Loucy (cell line): ENCODE data around the gene SBF2.

Source experiments
- EZH2phosphoT487 ChIP-seq: fragments of 200-600 bp; IDR thresholded peaks from 2 replicates; pipeline ENCODE4 v1.6.1; 2018; ENCODE audit warnings: antibody characterized with exemption, mild to moderate bottlenecking, moderate library complexity, borderline replicate concordance
- TF ChIP-seq, protein P1 (sequence below): fragments of 200-600 bp; sonication (generic); conservative IDR thresholded peaks from 2 replicates; pipeline ENCODE4 v1.5.1; 2014; ENCODE audit warnings: mild to moderate bottlenecking, antibody characterized with exemption, low read length

DNA sequence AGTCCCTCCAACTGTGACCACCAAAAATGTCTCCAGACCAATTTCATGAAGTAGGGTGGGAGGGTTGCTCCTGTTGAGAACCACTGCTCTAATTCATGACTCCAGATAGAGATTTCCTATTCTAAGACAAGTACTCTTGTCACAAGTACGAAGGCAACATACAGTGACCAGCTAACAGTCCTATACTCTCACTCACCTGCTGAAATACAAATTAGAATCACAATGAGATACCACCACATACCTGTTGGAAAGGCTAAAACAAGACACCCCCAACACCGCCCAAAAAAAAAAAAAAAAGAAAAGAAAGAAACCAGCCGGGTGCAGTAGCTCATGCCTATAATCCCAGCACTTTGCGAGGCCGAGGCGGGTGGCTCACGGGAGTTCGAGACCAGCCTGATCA, 319.6 kb downstream of the SBF2 start:
- TF ChIP-seq, protein P1, sequence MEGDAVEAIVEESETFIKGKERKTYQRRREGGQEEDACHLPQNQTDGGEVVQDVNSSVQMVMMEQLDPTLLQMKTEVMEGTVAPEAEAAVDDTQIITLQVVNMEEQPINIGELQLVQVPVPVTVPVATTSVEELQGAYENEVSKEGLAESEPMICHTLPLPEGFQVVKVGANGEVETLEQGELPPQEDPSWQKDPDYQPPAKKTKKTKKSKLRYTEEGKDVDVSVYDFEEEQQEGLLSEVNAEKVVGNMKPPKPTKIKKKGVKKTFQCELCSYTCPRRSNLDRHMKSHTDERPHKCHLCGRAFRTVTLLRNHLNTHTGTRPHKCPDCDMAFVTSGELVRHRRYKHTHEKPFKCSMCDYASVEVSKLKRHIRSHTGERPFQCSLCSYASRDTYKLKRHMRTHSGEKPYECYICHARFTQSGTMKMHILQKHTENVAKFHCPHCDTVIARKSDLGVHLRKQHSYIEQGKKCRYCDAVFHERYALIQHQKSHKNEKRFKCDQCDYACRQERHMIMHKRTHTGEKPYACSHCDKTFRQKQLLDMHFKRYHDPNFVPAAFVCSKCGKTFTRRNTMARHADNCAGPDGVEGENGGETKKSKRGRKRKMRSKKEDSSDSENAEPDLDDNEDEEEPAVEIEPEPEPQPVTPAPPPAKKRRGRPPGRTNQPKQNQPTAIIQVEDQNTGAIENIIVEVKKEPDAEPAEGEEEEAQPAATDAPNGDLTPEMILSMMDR = no peak
- TF ChIP-seq EZH2phosphoT487 = no peak
